H1 (cell line): ENCODE results near the gene ZNF775. TPM values are rescaled to one million over a fixed set of nuclear protein-coding genes. Genes with fewer than 3 reads are reported as not detected.

Experiments
- CTCF ChIA-PET: fragments of 300-600 bp; sonication (Branson Sonifier 250); formaldehyde crosslinking; loops from one replicate; lab custom pipeline; 2021; ENCODE audit not compliant: partially characterized antibody; lab: Charles Lee
- POLR2A ChIA-PET: fragments of 300-600 bp; sonication (Branson Sonifier 250); formaldehyde crosslinking; loops from one replicate; lab custom pipeline; 2021; ENCODE audit warnings: inconsistent platforms; ENCODE audit not compliant: partially characterized antibody; lab: Charles Lee
- DNase-seq, 2 experiments: peaks; one replicate each; pipeline versions ENCODE4 v3.0.0 to v3.0.0-alpha.2; 2010 to 2022; ENCODE audit warnings: low spot score in 2 of 2, low read depth in 1 of 2, mixed read lengths in 1 of 2
- FAIRE-seq: peaks from 2 replicates; lab custom pipeline; 2011; peaks lifted over from hg19 to GRCh38; lab: Jason Lieb, UNC
- H2AFZ ChIP-seq: 2 replicates; pipeline ENCODE4 v1.8.1; 2012; ENCODE audit warnings: low read length, inconsistent platforms
- H2AK5ac ChIP-seq: 2 replicates; pipeline ENCODE4 v1.6.1; 2013; ENCODE audit warnings: low read depth, low read length
- H2BK120ac ChIP-seq: replicated peaks from 2 replicates; pipeline ENCODE3; 2013; ENCODE audit warnings: low read depth, low read length, inconsistent platforms
- H2BK12ac ChIP-seq: 2 replicates; pipeline ENCODE4 v1.6.1; 2013; ENCODE audit warnings: low read depth, low read length
- H2BK15ac ChIP-seq: 2 replicates; pipeline ENCODE4 v1.6.1; 2013; ENCODE audit warnings: low read length
- H2BK20ac ChIP-seq: 2 replicates; pipeline ENCODE4 v1.6.1; 2013; ENCODE audit warnings: low read length
- H2BK5ac ChIP-seq: 2 replicates; pipeline ENCODE4 v1.6.1; 2013; ENCODE audit warnings: low read depth, low read length
- H3K14ac ChIP-seq: 2 replicates; pipeline ENCODE4 v1.6.1; 2013; ENCODE audit warnings: inconsistent platforms; ENCODE audit not compliant: insufficient read length
- H3K18ac ChIP-seq: 2 replicates; pipeline ENCODE4 v1.6.1; 2013; ENCODE audit warnings: low read length; ENCODE audit errors: extremely low read depth
- H3K23ac ChIP-seq: 2 replicates; pipeline ENCODE4 v1.6.1; 2013; ENCODE audit warnings: inconsistent platforms; ENCODE audit not compliant: insufficient read length
- H3K23me2 ChIP-seq: 2 replicates; pipeline ENCODE4 v1.6.1; 2013; ENCODE audit warnings: low read depth, low read length
- H3K27ac ChIP-seq: 2 replicates; pipeline ENCODE4 v1.6.1; 2011; ENCODE audit warnings: low read depth, low read length, inconsistent platforms
- H3K27me3 ChIP-seq, 4 experiments: replicated peaks in 1 of 4; 1 replicate in 1 of 4; 2 replicates in 3 of 4; pipeline versions ENCODE4 v1.6.1 to v1.8.1; 2011 to 2013; ENCODE audit warnings: low read length in 3 of 4, mild to moderate bottlenecking in 3 of 4, inconsistent platforms in 2 of 4, mixed read lengths in 2 of 4, moderate library complexity in 1 of 4; ENCODE audit not compliant: control insufficient read depth in 3 of 4, insufficient read depth in 3 of 4; ENCODE audit errors: extremely low read depth in 1 of 4
- H3K36me3 ChIP-seq, 4 experiments: 2 replicates each; pipeline versions ENCODE4 v1.6.1 to v1.8.1; 2011 to 2013; ENCODE audit warnings: mild to moderate bottlenecking in 4 of 4, low read length in 3 of 4, moderate library complexity in 2 of 4, control low read depth in 1 of 4, inconsistent platforms in 1 of 4; ENCODE audit not compliant: insufficient read depth in 4 of 4, control insufficient read depth in 2 of 4
- H3K4ac ChIP-seq: replicated peaks from 2 replicates; pipeline ENCODE3; 2013; ENCODE audit warnings: low read length, low read depth, mixed read lengths, inconsistent platforms; ENCODE audit not compliant: insufficient read length
- H3K4me1 ChIP-seq, 4 experiments: replicated peaks in 1 of 4; 1 replicate in 1 of 4; 2 replicates in 3 of 4; pipeline versions ENCODE4 v1.6.1 to v1.8.1; 2011 to 2013; ENCODE audit warnings: low read length in 3 of 4, inconsistent platforms in 2 of 4, mixed read lengths in 1 of 4; ENCODE audit not compliant: insufficient read depth in 4 of 4, control insufficient read depth in 3 of 4
- H3K4me2 ChIP-seq, 2 experiments: 2 replicates each; pipeline versions ENCODE4 v1.6.1 to v1.8.1; 2011 to 2013; ENCODE audit warnings: low read depth in 2 of 2, low read length in 2 of 2, control low read depth in 1 of 2, inconsistent platforms in 1 of 2, mild to moderate bottlenecking in 1 of 2; ENCODE audit not compliant: insufficient read depth in 1 of 2
- H3K4me3 ChIP-seq, 4 experiments: fragments of 200-600, 300-600 bp in 1 of 4; sonication (generic), shearing (Covaris generic), sonication (Bioruptor Twin) in 1 of 4; 2 replicates each; pipeline versions ENCODE4 v1.5.1 to v1.8.1; 2011 to 2016; ENCODE audit warnings: low read length in 4 of 4, low read depth in 3 of 4, control low read depth in 2 of 4, inconsistent platforms in 2 of 4, mild to moderate bottlenecking in 2 of 4, mixed read lengths in 1 of 4, moderate library complexity in 1 of 4; ENCODE audit not compliant: insufficient read depth in 2 of 4; ENCODE audit errors: extremely low read depth in 1 of 4
- H3K56ac ChIP-seq: replicated peaks from 2 replicates; pipeline ENCODE3; 2013; ENCODE audit warnings: low read depth, mild to moderate bottlenecking, mixed read lengths, low read length, inconsistent platforms; ENCODE audit not compliant: insufficient read length
- H3K79me1 ChIP-seq: 2 replicates; pipeline ENCODE4 v1.6.1; 2013; ENCODE audit warnings: low read depth, low read length, control low read depth
- H3K79me2 ChIP-seq, 2 experiments: 2 replicates each; pipeline versions ENCODE4 v1.6.1 to v1.8.1; 2012 to 2013; ENCODE audit warnings: low read length in 2 of 2, mild to moderate bottlenecking in 2 of 2, inconsistent platforms in 1 of 2; ENCODE audit not compliant: insufficient read depth in 2 of 2, control insufficient read depth in 1 of 2
- H3K9ac ChIP-seq, 4 experiments: replicated peaks in 1 of 4; 1 replicate in 1 of 4; 2 replicates in 3 of 4; pipeline versions ENCODE4 v1.6.1 to v1.8.1; 2011 to 2013; ENCODE audit warnings: low read depth in 3 of 4, low read length in 3 of 4, control low read depth in 2 of 4, mild to moderate bottlenecking in 2 of 4, moderate library complexity in 2 of 4, inconsistent platforms in 1 of 4; ENCODE audit errors: extremely low read depth in 1 of 4
- H3K9me3 ChIP-seq, 2 experiments: 2 replicates each; pipeline versions ENCODE4 v1.6.1 to v1.8.1; 2012 to 2013; ENCODE audit warnings: mild to moderate bottlenecking in 2 of 2, moderate library complexity in 2 of 2, control low read depth in 1 of 2, inconsistent platforms in 1 of 2, low read depth in 1 of 2, low read length in 1 of 2, mixed read lengths in 1 of 2; ENCODE audit not compliant: insufficient read depth in 2 of 2
- H4K20me1 ChIP-seq, 2 experiments: replicated peaks in 1 of 2; 2 replicates each; pipeline versions ENCODE3 to v1.8.1; 2011 to 2013; ENCODE audit warnings: inconsistent platforms in 2 of 2, low read length in 2 of 2, mild to moderate bottlenecking in 1 of 2; ENCODE audit not compliant: insufficient read depth in 2 of 2, control insufficient read depth in 1 of 2
- H4K5ac ChIP-seq: 2 replicates; pipeline ENCODE4 v1.6.1; 2013; ENCODE audit warnings: low read length, low read depth, mixed read lengths, inconsistent platforms; ENCODE audit not compliant: insufficient read length
- H4K8ac ChIP-seq: 2 replicates; pipeline ENCODE4 v1.8.0; 2013; ENCODE audit warnings: mild to moderate bottlenecking, moderate library complexity, low read length, inconsistent platforms; ENCODE audit not compliant: insufficient read depth; ENCODE audit errors: extremely low read depth
- H4K91ac ChIP-seq: replicated peaks from 2 replicates; pipeline ENCODE3; 2013; ENCODE audit warnings: low read length, mixed read lengths, inconsistent platforms; ENCODE audit not compliant: insufficient read length
- CHD1 ChIP-seq: IDR thresholded peaks from 2 replicates; pipeline ENCODE4 v1.6.1; 2012; ENCODE audit warnings: low read depth, low read length, improper control_type of control experiment
- JUND ChIP-seq: IDR thresholded peaks from 2 replicates; pipeline ENCODE4 v1.6.1; 2011; ENCODE audit warnings: mild to moderate bottlenecking, improper control_type of control experiment, low read length
- POLR2AphosphoS5 ChIP-seq: IDR thresholded peaks from 2 replicates; pipeline ENCODE4 v1.6.1; 2011; ENCODE audit warnings: low read depth, low read length
- RAD21 ChIP-seq, 2 experiments: IDR thresholded peaks in 1 of 2; conservative IDR thresholded peaks in 1 of 2; 2 replicates each; pipeline ENCODE4 v1.6.1; 2011; ENCODE audit warnings: low read depth in 2 of 2, low read length in 2 of 2, improper control_type of control experiment in 1 of 2, inconsistent platforms in 1 of 2, mild to moderate bottlenecking in 1 of 2, moderate library complexity in 1 of 2
- SAP30 ChIP-seq: fragments of 300-600 bp; sonication (generic); IDR thresholded peaks from 2 replicates; pipeline ENCODE4 v1.7.1; 2012; ENCODE audit warnings: low read length, moderate library complexity, mild to moderate bottlenecking, inconsistent platforms; ENCODE audit not compliant: insufficient read depth, insufficient replicate concordance
- SIN3A ChIP-seq, 2 experiments: IDR thresholded peaks in 1 of 2; conservative IDR thresholded peaks in 1 of 2; 2 replicates each; pipeline ENCODE4 v1.6.1; 2011 to 2012; ENCODE audit warnings: low read length in 2 of 2, improper control_type of control experiment in 1 of 2, low read depth in 1 of 2, mild to moderate bottlenecking in 1 of 2
- SIRT6 ChIP-seq: IDR thresholded peaks from one replicate; pipeline ENCODE4 v1.7.1; 2012; ENCODE audit warnings: low read length, inconsistent platforms
- SIX5 ChIP-seq: IDR thresholded peaks from 2 replicates; pipeline ENCODE4 v1.6.1; 2011; ENCODE audit warnings: mild to moderate bottlenecking, low read depth, low read length
- SP1 ChIP-seq: IDR thresholded peaks from 2 replicates; pipeline ENCODE4 v1.6.1; 2011; ENCODE audit warnings: low read depth, low read length
- WGBS, 2 experiments: shearing (Covaris generic) in 1 of 2; methylation state at CpG; one replicate each; pipeline versions ENCODE4 v1.1.6 to v1.1.7; 2013 to 2015; ENCODE audit warnings: low lambda C conversion rate in 2 of 2, mixed read lengths in 2 of 2, inconsistent platforms in 1 of 2, low coverage in 1 of 2, missing lambda C conversion rate in 1 of 2; ENCODE audit not compliant: insufficient replicate concordance in 2 of 2, insufficient coverage in 1 of 2, insufficient read length in 1 of 2; ENCODE audit errors: extremely low coverage in 1 of 2, missing lambda C conversion rate in 1 of 2; 5-methylcytosine and 5-hydroxymethylcytosine counted together
- polyA plus RNA-seq, 7 experiments: library from polyadenylated mRNA; depleted of rRNA in 3 of 7; stranded (reverse) in 5 of 7; unstranded in 2 of 7; fragments of >200 nt in 5 of 7; fragments of 200-250 nt in 2 of 7; gene quantifications; 1 replicate in 5 of 7; 2 replicates in 1 of 7; 4 replicates in 1 of 7; pipeline versions ENCODE4 v1.2.1 to v1.2.3, GENCODE V29; 2011 to 2013; ENCODE audit warnings: missing spikeins in 2 of 7, mixed read lengths in 2 of 7
- total RNA-seq: library from RNA; stranded (reverse); fragmentation: NEBNext Ultra II Directional; extraction: Animal tissue kit (Norgen Biotek cat#: 25700); gene quantifications from 2 replicates; pipeline ENCODE4 v1.2.1, GENCODE V29; 2021

The ZNF775 gene
- total and polyA plus RNA-seq, 2 of the 8 experiments (the other 6 are each of a cell fraction or from before 2014, with no cell fraction given), result 13.6 to 21.5 TPM

DNA sequence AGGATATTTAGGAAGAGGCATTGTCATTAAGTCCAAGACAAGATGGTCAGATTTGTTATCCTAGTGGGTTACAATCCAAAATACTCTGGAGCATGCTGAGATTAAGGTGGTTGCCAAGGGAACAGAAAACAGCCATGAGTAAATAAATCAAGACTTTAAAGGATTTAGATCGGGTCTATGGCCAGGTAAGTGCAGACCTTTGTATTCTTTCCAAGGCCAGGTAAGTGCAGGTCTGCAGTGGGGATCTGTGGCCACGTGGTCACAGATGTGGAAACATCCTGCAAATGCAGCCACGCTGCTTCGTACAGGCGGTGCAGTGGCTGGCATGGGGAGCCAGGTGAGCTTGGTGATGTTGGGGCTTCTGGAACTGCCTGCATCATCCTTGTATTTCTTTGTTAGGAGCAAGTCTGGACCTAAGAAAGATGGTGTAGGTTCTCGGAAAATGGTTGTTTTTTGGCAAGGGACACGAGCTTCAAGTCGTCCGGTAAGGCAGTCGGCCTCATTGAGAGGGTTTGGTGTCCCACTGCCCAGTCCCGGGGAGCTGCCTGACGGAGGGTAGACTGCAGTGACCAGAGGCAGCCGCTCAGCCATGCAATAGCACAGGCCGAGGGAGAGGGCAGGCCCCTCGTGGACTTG lies 21.8 kb downstream of the ZNF775 start:
- DNase-seq (no peak), FAIRE-seq (no peak)
- H3K27ac ChIP-seq, result peak overlapping the region; percentile 90

More for the DNA sequence above, 21.8 kb downstream of the ZNF775 start:
- peak overlapping the region; percentile 97 for H2BK5ac ChIP-seq
- CTCF ChIA-PET, result interaction anchor here (0.6 to 3.8 kb wide), 13 partner anchors 9 to 48 kb away, joined by 3 to 31 read pairs (median 5); no protein-coding TSS in a partner anchor
- POLR2A ChIA-PET, result interaction anchor here (1.2 to 14.9 kb wide), 16 partner anchors 3 to 74 kb away, joined by 4 to 230 read pairs (median 10); partner anchors contain the start of genes RARRES2 and REPIN1
- no peaks in the 10 kb centered on the region for H4K20me1 ChIP-seq
- H4K8ac ChIP-seq, result peak overlapping the region; percentile 72; the same call in 1 of the 2 replicates
- peak overlapping the region; percentile 61 for H3K4ac ChIP-seq
- peak overlapping the region in 2 of 4 experiments; percentile 56 to 57; a peak in 5 of 7 replicates for H3K9ac ChIP-seq
- peak overlapping the region; percentile 98 for H2BK120ac ChIP-seq
- peak overlapping the region in 1 of 4 experiments; percentile 19; a peak in 1 of 8 replicates for H3K4me3 ChIP-seq
- WGBS, 2 experiments, result 62% methylated on average over 15 of the region's 15 CpGs; no CpG with 5 or more reads in 1 of the 2 experiments
- no peak for TF ChIP-seq SIX5
- TF ChIP-seq SP1, result 0 out of 2 replicates have a peak, but pooled peaks have one; percentile 14
- TF ChIP-seq JUND, result no peak
- no peak for TF ChIP-seq RAD21 (IDR thresholded peaks at IDR 0.05 in 1 of 2, conservative IDR thresholded peaks at IDR 0.05 in 1 of 2; ENCODE audit: low read depth in 2 of 2, low read length in 2 of 2)
- peak; percentile 23 for TF ChIP-seq POLR2AphosphoS5
- TF ChIP-seq SIN3A (conservative IDR thresholded peaks at IDR 0.05 in 1 of 2, IDR thresholded peaks at IDR 0.05 in 1 of 2; ENCODE audit: low read depth in 1 of 2, low read length in 2 of 2), result no peak
- no peak for TF ChIP-seq SIRT6
- TF ChIP-seq SAP30, result no peak
- no peak for TF ChIP-seq CHD1
- TF ChIP-seq, all 59 proteins: peak for 2
- H2BK20ac ChIP-seq, result peak overlapping the region; percentile 100
- peak overlapping the region; percentile 97 for H2BK12ac ChIP-seq
- H3K4me2 ChIP-seq, result peak overlapping the region; percentile 7 to 46; a peak in 3 of 4 replicates
- peak overlapping the region; percentile 98 for H4K91ac ChIP-seq
- H3K27me3 ChIP-seq, result no peaks in the 10 kb centered on the region
- H3K4me1 ChIP-seq, result peaks cover 32 to 56% (median 47%) of the 10 kb centered on the region in 4 experiments
- no peaks in the 10 kb centered on the region; the same call in 1 of the 2 replicates for H3K79me1 ChIP-seq
- no peak overlapping the region for H3K23ac ChIP-seq
- peak overlapping the region; percentile 93 for H4K5ac ChIP-seq
- H2AFZ ChIP-seq, result no peak overlapping the region
- peak overlapping the region; percentile 82 for H3K56ac ChIP-seq
- peak overlapping the region; percentile 89 for H3K18ac ChIP-seq
- H3K9me3 ChIP-seq, result no peaks in the 10 kb centered on the region
- H3K79me2 ChIP-seq, result peaks cover 0 to 8% of the 10 kb centered on the region in 2 experiments; a peak in 2 of 4 replicates
- peaks cover 6 to 29% (median 14%) of the 10 kb centered on the region in 4 experiments; a peak in 6 of 8 replicates for H3K36me3 ChIP-seq
- H2BK15ac ChIP-seq, result 0 out of 2 replicates have a peak overlapping the region, but pooled peaks have one; percentile 53
- no peak overlapping the region for H3K14ac ChIP-seq
- H3K23me2 ChIP-seq, result peaks cover 2% of the 10 kb centered on the region; the same call in 1 of the 2 replicates
- H2AK5ac ChIP-seq, result peak overlapping the region; percentile 84
